Activated CD4-positive, alpha-beta T cell treated with anti-CD3 and anti-CD28 coated beads, Interleukin-2, amount 10 ng/mL, durations not matched to agents 7 days and 5 days (primary cell): Measurements from ENCODE around the gene NACC1. TPM values are rescaled to one million over a fixed set of nuclear protein-coding genes. Genes with fewer than 3 reads are reported as not detected.

ENCODE experiments used
- CTCF ChIA-PET: fragments of 350-600 bp; sonication (Branson Sonifier 250); formaldehyde crosslinking; loops from one replicate; lab custom pipeline; 2021; ENCODE audit warnings: antibody characterized with exemption; lab: Charles Lee
- POLR2A ChIA-PET: fragments of 350-600 bp; sonication (Branson Sonifier 250); formaldehyde crosslinking; loops from one replicate; lab custom pipeline; 2021; ENCODE audit warnings: antibody characterized with exemption; lab: Charles Lee
- DNase-seq: peaks from one replicate; pipeline ENCODE4 v3.0.0-alpha.2; 2020
- H3K27ac Mint-ChIP-seq: one replicate; pipeline ENCODE4 v1.8.0; 2021; ENCODE audit warnings: mild to moderate bottlenecking, moderate library complexity, mixed read lengths
- H3K27me3 Mint-ChIP-seq: one replicate; pipeline ENCODE4 v1.8.0; 2021; ENCODE audit warnings: mixed read lengths
- H3K36me3 Mint-ChIP-seq: one replicate; pipeline ENCODE4 v1.8.0; 2021; ENCODE audit warnings: low read depth, mixed read lengths
- H3K4me1 Mint-ChIP-seq: one replicate; pipeline ENCODE4 v1.8.0; 2021; ENCODE audit warnings: mixed read lengths
- H3K4me3 Mint-ChIP-seq: one replicate; pipeline ENCODE4 v1.8.0; 2021; ENCODE audit warnings: mild to moderate bottlenecking, moderate library complexity, mixed read lengths
- H3K9me3 Mint-ChIP-seq: one replicate; pipeline ENCODE4 v1.8.0; 2021; ENCODE audit warnings: mixed read lengths
- total RNA-seq, 2 experiments: library from RNA; stranded (reverse); gene quantifications; one replicate each; pipeline ENCODE4 v1.2.3, GENCODE V29; 2021

Gene NACC1
- total RNA-seq, 2 experiments from 2014 or later, result 57.8 to 63.8 TPM

DNA sequence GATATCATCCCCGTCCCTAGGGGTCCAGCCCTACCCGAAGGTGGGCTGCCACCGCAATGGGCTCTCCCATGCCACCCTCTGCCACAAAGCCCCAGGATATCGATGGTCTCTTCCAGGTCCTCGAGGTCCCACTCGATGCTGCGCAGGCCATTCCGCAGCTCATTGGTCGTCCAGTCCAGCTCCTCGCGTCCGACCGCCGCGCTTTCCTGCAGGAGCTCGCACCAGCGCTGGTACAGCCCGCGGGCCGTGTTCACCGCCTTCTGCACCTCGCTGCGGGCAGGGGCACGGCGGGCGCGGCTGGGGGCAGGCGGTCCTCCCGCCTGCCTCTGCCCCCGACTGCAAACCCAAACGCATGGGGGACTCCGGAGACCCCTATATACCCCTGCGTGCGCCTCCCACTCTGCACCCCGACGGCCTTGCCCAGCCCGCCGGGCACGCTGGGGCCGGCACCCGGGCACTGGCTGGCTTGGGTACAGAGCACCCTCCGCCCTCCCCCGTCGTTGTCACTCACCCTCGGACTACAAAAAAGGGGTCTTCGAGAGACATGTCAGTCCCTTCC lies 31.6 kb downstream of the NACC1 start:
- H3K9me3 Mint-ChIP-seq, result no peaks in the 10 kb centered on the region
- peaks cover 19% of the 10 kb centered on the region for H3K4me1 Mint-ChIP-seq
- H3K27ac Mint-ChIP-seq, result peak overlapping the region; percentile 91
- CTCF ChIA-PET, result interaction anchor here (0.6 to 1.9 kb wide), 10 partner anchors 8 to 260 kb away, joined by 3 to 6 read pairs (median 4); partner anchors contain the start of gene NACC1
- no peaks in the 10 kb centered on the region for H3K27me3 Mint-ChIP-seq
- POLR2A ChIA-PET, result no interaction called here
- peak overlapping the region; percentile 97 for H3K4me3 Mint-ChIP-seq
- DNase-seq, result peak; percentile 37
- H3K36me3 Mint-ChIP-seq, result peaks cover 20% of the 10 kb centered on the region

- DNase-seq, result peak; percentile 95
- ChIA-PET POLR2A (no interaction called here), CTCF (interaction anchor here (0.6 to 1.9 kb wide), 10 partner anchors 8 to 260 kb away, joined by 3 to 6 read pairs (median 5); partner anchors contain the start of gene NACC1)
- Mint-ChIP-seq H3K27ac (peak within 1 kb of the TSS; percentile 91), H3K4me1 (peaks cover 19% of the 10 kb centered on the region), H3K9me3 (no peaks in the 10 kb centered on the region), H3K36me3 (peaks cover 26% of the 10 kb centered on the region), H3K27me3 (no peaks in the 10 kb centered on the region), H3K4me3 (peak within 1 kb of the TSS; percentile 97)
These were observed 32.3 kb downstream of the NACC1 start, which contains the start of the genes IER2 and STX10 for GRCh38 chr19:13150187-13150930. Gene IER2, plus strand, starts transcription at chr19:13150411. Its CDS starts 2,776 bp downstream, at chr19:13153187. Gene STX10, minus strand, starts transcription at chr19:13150375. Its CDS starts 202 bp downstream, at chr19:13150173.

DNA sequence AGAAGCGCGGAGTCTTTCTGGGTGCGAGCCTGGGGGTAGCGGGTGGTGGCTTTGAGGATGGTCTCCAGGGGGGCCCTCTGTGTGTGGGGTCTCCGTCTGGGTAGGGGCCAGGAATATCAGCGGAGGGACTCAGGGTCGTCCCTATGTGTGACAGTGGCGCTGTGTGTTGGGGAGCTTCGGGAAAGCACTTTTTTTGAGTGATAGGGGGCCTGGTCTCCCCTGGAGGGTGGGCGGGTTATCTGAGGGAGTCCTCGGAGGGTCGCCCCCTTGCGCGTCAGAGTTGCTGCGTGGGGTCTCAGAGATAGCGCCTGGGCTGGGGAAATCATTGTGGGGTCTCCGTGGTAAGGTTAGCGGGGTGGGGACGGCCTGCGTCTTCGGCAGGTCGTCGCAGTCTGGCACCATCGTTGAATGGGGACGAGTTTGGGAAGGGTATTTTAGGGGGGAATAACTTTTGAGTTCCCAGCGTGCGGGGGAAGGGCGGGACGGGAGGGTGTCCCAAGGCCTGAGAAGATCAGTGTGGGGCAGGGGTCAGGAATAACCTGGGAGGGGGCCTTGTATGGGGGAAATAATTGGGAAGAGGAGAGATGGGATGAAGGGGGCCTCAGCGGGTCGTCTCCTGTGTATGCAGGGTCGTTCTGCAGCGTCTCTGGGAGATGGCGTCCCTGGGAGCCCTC lies 33.0 kb downstream of the NACC1 start:
- POLR2A ChIA-PET, result no interaction called here
- peak overlapping the region; percentile 91 for H3K27ac Mint-ChIP-seq
- CTCF ChIA-PET, result interaction anchor here (1.0 to 1.9 kb wide), 4 partner anchors 13 to 186 kb away, joined by 3 to 6 read pairs (median 6); partner anchors contain the start of gene NACC1
- H3K9me3 Mint-ChIP-seq, result no peaks in the 10 kb centered on the region
- H3K36me3 Mint-ChIP-seq, result peaks cover 29% of the 10 kb centered on the region
- H3K4me1 Mint-ChIP-seq, result peaks cover 20% of the 10 kb centered on the region
- H3K27me3 Mint-ChIP-seq, result no peaks in the 10 kb centered on the region
- peak overlapping the region; percentile 97 for H3K4me3 Mint-ChIP-seq
- peak; percentile 35 for DNase-seq

- Mint-ChIP-seq H3K4me3 (peak overlapping the region; percentile 97), H3K27me3 (no peaks in the 10 kb centered on the region), H3K27ac (peak overlapping the region; percentile 100), H3K4me1 (peaks cover 27% of the 10 kb centered on the region), H3K36me3 (peaks cover 29% of the 10 kb centered on the region), H3K9me3 (no peaks in the 10 kb centered on the region)
- ChIA-PET CTCF (interaction anchor here (0.6 to 2.0 kb wide), 10 partner anchors 10 to 686 kb away, joined by 3 to 11 read pairs (median 4); no protein-coding TSS in a partner anchor), POLR2A (interaction anchor here (0.6 to 1.7 kb wide), 7 partner anchors 10 to 854 kb away, joined by 3 to 5 read pairs (median 3); partner anchors contain the start of gene RFX1)
- peak; percentile 96 for DNase-seq
These were observed 33.7 kb downstream of the NACC1 start for GRCh38 chr19:13151605-13152355.

- Mint-ChIP-seq H3K36me3 (peaks cover 26% of the 10 kb centered on the region), H3K9me3 (no peaks in the 10 kb centered on the region), H3K4me3 (peak overlapping the region; percentile 97), H3K27me3 (no peaks in the 10 kb centered on the region), H3K4me1 (peaks cover 30% of the 10 kb centered on the region), H3K27ac (peak overlapping the region; percentile 100)
- no peak for DNase-seq
- CTCF ChIA-PET, result interaction anchor here (0.6 to 2.0 kb wide), 10 partner anchors 9 to 685 kb away, joined by 3 to 11 read pairs (median 4); no protein-coding TSS in a partner anchor
- POLR2A ChIA-PET, result interaction anchor here (0.6 to 1.7 kb wide), 10 partner anchors 9 to 854 kb away, joined by 3 to 5 read pairs (median 3); partner anchors contain the start of gene RFX1
These were observed 34.4 kb downstream of the NACC1 start for GRCh38 chr19:13152356-13152973.

DNA sequence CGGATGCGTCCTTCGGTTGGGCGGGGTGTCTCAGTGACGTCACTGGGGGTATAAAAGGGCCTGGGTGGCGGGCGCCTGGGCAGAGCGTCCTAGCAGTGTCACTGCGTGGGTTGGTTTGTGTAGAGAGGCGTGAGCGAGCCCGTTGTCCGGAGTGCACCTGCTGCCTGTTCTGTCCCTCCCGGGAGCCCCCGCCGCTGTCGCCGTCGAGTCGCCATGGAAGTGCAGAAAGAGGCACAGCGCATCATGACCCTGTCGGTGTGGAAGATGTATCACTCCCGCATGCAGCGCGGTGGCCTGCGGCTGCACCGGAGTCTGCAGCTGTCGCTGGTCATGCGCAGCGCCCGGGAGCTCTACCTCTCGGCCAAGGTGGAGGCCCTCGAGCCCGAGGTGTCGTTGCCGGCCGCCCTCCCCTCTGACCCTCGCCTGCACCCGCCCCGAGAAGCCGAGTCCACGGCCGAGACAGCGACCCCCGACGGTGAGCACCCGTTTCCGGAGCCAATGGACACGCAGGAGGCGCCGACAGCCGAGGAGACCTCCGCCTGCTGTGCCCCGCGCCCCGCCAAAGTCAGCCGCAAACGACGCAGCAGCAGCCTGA lies 35.0 kb downstream of the NACC1 start:
- Mint-ChIP-seq H3K27me3 (no peaks in the 10 kb centered on the region), H3K27ac (peak overlapping the region; percentile 100), H3K4me3 (peak overlapping the region; percentile 97), H3K9me3 (no peaks in the 10 kb centered on the region), H3K36me3 (peaks cover 26% of the 10 kb centered on the region), H3K4me1 (peaks cover 35% of the 10 kb centered on the region)
- POLR2A ChIA-PET, result interaction anchor here (0.6 to 1.7 kb wide), 9 partner anchors 8 to 853 kb away, joined by 3 to 5 read pairs (median 3); partner anchors contain the start of gene RFX1
- CTCF ChIA-PET, result interaction anchor here (1.1 to 2.0 kb wide), 7 partner anchors 8 to 175 kb away, joined by 3 to 11 read pairs (median 5); no protein-coding TSS in a partner anchor
- DNase-seq, result peak; percentile 97

DNA sequence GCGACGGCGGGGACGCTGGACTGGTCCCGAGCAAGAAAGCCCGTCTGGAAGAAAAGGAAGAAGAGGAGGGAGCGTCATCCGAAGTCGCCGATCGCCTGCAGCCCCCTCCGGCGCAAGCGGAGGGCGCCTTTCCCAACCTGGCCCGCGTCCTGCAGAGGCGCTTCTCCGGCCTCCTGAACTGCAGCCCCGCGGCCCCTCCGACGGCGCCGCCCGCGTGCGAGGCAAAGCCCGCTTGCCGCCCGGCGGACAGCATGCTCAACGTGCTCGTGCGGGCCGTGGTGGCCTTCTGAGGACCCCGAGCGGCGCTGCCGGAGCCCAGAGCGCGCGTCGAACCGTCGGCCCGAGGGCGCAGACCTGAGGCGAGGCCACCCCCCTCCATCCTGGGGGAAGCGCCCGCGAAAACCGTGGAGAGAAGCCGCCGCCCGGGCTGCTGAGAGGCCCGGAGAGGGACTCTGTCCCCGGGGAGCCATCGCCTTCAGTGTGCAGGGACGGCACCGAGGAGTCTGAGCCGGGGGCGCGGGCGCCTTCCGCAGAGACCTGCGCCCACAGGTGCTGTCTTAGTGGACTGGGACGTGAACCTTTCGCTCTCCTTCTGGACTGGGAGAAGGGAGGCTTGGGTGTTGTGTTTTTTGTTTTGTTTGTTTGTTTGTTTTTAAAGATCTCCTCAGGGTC lies 35.6 kb downstream of the NACC1 start:
- Mint-ChIP-seq H3K4me3 (peak overlapping the region; percentile 97), H3K27ac (peak overlapping the region; percentile 100), H3K36me3 (peaks cover 32% of the 10 kb centered on the region), H3K4me1 (peaks cover 38% of the 10 kb centered on the region), H3K9me3 (no peaks in the 10 kb centered on the region), H3K27me3 (no peaks in the 10 kb centered on the region)
- DNase-seq, result no peak
- POLR2A ChIA-PET, result interaction anchor here (1.5 to 1.7 kb wide), 2 partner anchors 8 to 54 kb away, joined by 3 to 5 read pairs; no protein-coding TSS in a partner anchor
- CTCF ChIA-PET, result interaction anchor here (2.0 kb wide), 2 partner anchors 10 to 14 kb away, joined by 10 to 11 read pairs; no protein-coding TSS in a partner anchor

DNA sequence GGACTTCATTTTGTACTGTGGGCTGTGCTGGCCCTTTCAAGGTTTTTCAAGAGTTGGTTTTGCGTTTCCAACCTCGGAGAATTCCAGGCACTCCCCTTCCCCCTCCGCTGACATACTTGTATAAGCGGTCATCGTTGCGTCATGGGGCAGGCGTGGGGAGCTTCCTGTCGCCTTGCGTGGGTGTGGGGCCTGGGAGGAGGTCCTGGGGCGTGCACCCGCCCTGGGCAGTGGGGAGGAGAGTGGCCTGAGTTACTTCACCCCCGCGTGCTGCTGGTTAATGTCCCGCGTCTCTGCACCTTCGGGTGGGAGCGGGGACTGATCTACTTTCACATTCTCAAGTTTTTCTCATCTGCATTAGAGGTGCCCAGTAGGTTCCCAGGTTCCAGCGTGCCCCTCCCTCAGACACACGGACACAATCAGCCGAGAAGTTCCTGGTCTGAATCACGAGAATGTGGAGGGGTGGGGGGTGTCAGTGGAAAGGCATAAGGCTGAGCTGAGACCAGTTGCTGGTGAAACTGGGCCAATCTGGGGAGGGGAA lies 36.2 kb downstream of the NACC1 start:
- Mint-ChIP-seq H3K27me3 (no peaks in the 10 kb centered on the region), H3K9me3 (no peaks in the 10 kb centered on the region), H3K4me3 (peak overlapping the region; percentile 97), H3K36me3 (peaks cover 32% of the 10 kb centered on the region), H3K27ac (peak overlapping the region; percentile 100), H3K4me1 (peaks cover 34% of the 10 kb centered on the region)
- ChIA-PET CTCF (interaction anchor here (1.1 kb wide), 2 partner anchors 10 to 27 kb away, joined by 5 to 7 read pairs; no protein-coding TSS in a partner anchor), POLR2A (interaction anchor here (0.8 to 1.4 kb wide), 2 partner anchors 10 to 24 kb away, joined by 6 to 7 read pairs; no protein-coding TSS in a partner anchor)
- peak; percentile 61 for DNase-seq

DNA sequence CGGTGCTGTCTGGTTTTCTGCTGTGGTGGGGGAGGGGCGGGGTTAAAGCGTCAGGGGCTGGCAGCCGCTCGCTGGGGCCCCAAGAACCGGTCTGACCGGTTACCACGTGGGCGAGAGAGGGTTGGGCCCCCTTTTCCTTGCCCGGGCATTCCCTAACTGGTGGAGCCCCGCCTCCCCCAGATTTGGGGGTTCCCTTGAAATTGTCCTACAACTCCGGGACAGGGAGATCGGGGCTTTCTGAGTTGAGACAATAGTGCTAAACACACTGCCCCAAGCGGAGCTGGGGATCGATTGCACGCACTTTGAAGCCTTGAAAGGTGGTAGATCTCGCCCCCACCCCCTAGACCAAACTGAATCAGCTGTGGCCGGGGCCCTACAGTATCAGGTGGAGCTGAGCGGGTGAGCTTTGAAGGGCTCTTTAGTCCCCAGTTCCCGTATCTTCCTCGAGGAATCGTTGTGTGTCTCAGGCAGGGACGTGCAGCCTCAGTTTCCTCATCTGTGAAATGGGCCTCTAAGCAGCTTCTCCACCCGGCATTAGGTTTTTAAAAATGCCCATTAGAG lies 36.9 kb downstream of the NACC1 start:
- CTCF ChIA-PET, result interaction anchor here (0.8 to 1.5 kb wide), 8 partner anchors 9 to 51 kb away, joined by 3 to 7 read pairs (median 4); no protein-coding TSS in a partner anchor
- peaks cover 35% of the 10 kb centered on the region for H3K4me1 Mint-ChIP-seq
- H3K27me3 Mint-ChIP-seq, result no peaks in the 10 kb centered on the region
- peak; percentile 78 for DNase-seq
- peak overlapping the region; percentile 100 for H3K27ac Mint-ChIP-seq
- H3K9me3 Mint-ChIP-seq, result no peaks in the 10 kb centered on the region
- peaks cover 34% of the 10 kb centered on the region for H3K36me3 Mint-ChIP-seq
- H3K4me3 Mint-ChIP-seq, result peak overlapping the region; percentile 97
- POLR2A ChIA-PET, result interaction anchor here (0.6 to 1.4 kb wide), 4 partner anchors 9 to 1339 kb away, joined by 3 to 7 read pairs (median 6); no protein-coding TSS in a partner anchor
